VCaP (cell line): ENCODE measurements around the gene C1QTNF1.

Experiments
- H3K27ac ChIP-seq: fragments of 450-650 bp; 2 replicates; pipeline ENCODE4 v1.5.1; 2017
- TF ChIP-seq, protein P1 (sequence below): fragments of 450-650 bp; conservative IDR thresholded peaks from 2 replicates; pipeline ENCODE4 v1.5.1; 2017; ENCODE audit warnings: mild to moderate bottlenecking, moderate library complexity

C1QTNF1 gene, protein sequence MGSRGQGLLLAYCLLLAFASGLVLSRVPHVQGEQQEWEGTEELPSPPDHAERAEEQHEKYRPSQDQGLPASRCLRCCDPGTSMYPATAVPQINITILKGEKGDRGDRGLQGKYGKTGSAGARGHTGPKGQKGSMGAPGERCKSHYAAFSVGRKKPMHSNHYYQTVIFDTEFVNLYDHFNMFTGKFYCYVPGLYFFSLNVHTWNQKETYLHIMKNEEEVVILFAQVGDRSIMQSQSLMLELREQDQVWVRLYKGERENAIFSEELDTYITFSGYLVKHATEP

DNA sequence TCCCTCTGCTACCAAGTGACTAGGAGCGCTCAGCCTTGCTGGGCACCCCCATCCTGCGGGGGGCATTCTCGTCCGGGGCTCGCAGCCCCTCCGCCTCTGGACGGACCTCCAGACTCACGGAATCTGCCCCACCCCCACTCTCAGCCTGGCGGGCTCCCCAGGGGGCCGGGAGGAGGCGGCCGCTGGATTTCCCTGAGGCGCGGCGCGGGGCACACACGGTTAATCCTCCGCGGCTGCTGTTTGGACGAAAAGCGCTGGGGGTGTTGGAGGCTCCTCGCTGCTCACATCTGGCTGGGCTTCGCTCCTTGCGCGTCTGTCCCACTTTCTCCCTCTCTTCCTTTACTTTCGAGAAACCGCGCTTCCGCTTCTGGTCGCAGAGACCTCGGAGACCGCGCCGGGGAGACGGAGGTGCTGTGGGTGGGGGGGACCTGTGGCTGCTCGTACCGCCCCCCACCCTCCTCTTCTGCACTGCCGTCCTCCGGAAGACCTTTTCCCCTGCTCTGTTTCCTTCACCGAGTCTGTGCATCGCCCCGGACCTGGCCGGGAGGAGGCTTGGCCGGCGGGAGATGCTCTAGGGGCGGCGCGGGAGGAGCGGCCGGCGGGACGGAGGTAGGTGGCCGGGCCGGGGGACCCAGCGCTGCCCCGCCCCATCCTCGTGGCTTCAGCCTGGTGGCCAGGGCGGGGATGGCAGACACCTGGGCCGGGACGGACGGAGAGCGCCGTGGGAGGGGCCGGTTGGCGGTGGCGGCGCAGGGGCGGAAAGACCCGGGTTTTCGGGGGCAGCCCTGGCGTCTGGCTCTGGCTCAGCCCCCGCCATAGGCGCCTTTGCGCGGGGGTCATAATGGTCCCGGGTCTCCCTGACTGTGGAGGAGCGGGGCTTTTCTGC, at the start of gene C1QTNF1:
TSS of gene C1QTNF1 (plus strand) at position 284 of the 886 bp plus-strand sequence. CDS start 19,800 bp downstream, outside the sequence.
- TF ChIP-seq, protein P1, sequence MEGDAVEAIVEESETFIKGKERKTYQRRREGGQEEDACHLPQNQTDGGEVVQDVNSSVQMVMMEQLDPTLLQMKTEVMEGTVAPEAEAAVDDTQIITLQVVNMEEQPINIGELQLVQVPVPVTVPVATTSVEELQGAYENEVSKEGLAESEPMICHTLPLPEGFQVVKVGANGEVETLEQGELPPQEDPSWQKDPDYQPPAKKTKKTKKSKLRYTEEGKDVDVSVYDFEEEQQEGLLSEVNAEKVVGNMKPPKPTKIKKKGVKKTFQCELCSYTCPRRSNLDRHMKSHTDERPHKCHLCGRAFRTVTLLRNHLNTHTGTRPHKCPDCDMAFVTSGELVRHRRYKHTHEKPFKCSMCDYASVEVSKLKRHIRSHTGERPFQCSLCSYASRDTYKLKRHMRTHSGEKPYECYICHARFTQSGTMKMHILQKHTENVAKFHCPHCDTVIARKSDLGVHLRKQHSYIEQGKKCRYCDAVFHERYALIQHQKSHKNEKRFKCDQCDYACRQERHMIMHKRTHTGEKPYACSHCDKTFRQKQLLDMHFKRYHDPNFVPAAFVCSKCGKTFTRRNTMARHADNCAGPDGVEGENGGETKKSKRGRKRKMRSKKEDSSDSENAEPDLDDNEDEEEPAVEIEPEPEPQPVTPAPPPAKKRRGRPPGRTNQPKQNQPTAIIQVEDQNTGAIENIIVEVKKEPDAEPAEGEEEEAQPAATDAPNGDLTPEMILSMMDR, result peak; percentile 72
- H3K27ac ChIP-seq, result peak within 1 kb of the TSS; percentile 93

DNA sequence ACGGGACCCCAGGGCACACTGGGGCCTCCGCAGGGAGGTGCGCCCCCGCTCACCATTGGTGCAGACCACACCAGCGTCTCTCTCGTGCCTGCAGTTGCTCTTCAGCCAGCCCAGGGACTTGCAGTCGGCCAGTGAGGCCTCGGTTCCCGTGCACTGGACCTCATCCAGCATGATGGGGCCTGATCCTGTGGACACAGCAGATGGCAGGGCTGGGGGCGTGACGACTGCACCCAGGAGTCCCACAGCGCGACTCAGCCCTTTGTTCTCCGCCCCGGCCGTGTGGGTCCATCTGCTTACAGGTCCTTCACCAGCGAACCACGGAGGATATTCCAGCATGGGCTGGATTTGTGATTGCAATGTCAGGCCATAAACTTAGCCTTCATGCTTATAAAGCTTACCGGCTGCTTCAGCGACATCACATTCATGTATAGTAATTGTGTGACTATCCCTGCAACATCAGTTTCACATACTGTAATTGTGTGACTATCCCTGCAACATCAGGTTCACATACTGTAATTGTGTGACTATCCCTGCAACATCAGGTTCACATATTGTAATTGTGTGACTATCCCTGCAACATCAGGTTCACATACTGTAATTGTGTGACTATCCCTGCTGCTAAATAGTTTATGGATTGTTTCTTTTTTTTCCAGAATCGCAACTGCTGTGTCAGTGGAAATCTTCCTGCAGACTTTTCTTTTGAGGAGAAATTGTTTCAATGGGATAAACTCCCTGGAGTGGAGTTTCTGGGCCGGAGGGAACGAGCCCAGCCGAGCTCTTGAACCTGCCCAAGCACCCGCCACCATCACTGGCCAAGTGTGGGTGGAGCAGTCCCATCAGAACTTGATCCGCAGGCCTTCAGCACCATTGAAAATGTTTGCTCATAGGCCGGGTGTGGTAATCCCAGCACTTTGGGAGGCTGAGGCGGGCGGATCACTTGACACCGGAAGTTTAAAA, 49.1 kb upstream of the C1QTNF1 start:
- TF ChIP-seq, protein P1, result no peak
- H3K27ac ChIP-seq, result peak overlapping the region; percentile 78

DNA sequence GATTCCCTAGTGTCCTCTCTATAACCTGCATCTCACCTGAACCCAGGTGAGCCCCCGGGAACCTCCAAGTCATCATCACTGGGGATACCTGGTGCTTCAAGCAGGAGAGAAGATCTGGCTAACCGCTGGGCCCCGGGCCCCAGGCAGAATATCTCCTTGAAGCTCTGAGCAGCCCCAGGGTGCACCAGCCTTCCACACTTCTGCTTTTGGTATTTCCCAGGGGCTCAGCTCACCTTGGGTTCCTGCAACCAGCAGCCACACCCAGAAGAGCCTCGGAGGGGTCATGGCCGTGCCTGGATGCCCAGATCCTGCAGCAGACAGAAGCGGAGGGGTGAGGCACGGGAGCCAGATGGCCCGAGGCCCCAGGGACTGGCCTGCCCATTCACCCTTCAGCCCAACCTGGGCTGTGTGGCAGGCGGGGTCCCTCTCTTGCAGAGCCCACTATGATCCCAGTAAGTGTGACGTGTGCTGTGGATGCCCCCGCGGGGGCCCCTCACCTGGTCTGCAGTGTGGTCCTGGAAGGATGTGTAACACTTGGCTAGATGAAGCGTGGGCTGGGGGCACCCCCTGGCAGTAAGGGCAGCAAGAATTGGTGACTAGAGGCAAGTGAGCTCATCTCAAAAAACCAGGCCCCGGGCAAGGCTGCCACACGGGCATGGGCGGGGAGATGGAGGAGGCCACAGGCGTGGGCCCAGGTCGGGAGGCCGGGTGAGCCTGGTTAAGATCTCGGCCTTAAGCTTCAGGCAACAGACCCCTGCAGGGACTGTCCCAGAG, 46.9 kb upstream of the C1QTNF1 start:
- H3K27ac ChIP-seq, result peak overlapping the region; percentile 78
- TF ChIP-seq, protein P1, result no peak

DNA sequence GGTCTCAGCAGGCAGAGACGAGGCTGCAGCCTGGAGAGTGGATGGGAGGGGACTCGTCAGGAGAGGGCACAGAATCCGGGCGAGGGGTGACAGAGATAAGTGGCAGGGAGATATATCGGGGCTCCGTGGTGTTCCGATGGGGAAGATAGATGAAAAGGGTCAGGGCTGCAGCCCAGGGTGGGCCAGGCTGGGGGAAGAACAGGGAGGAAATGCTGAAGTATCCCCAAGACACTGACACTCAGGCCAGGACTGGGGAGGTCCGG, 46.4 kb upstream of the C1QTNF1 start:
- TF ChIP-seq, protein P1, result no peak
- peak overlapping the region; percentile 78; the same call in 1 of the 2 replicates for H3K27ac ChIP-seq

DNA sequence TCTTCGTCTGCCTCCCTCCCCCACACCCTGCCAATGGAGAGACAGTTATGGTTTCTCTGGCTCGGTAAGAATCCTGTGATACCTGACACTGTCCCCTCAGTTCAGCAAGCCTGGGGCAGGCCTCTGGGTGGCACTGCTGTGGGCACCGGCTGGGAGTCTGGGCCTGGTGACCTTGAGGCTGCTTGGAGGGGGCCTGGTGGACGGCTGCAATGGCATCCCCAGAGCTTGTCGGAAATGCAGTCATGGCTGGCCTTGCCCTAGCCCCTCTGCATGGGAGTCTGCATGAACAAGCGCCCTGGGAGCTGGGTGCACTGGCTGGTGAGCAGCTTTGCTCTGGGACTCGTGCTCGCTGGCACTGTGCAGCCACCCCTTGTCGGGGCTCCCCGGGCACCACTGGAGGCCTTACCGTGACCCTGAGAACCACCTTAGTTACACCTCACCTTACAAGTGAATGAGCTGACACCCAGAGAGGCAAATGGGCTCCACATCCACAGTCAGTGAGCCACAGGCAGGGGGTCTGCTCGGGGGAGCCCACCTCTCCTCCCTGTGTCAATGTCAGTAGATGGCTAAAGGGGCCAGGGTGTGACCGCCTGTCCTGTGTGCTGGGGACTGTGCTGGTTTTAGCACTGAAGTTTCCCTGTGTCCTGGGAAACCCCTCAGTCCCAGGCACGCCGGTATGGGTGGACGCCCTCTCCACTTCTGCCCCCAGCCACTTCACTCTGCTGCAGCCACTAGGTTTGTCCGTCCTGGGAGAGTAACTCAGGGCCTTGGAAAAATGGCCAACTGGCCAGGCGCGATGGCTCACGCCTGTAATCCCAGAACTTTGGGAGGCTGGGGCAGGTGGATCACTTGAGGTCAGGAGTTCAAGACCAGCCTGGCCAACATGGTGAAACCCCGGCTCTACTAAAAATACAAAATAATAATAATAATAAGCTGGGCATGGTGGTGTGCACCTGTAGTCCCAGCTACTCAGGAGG, 45.7 kb upstream of the C1QTNF1 start:
- TF ChIP-seq, protein P1, result no peak
- H3K27ac ChIP-seq, result peak overlapping the region; percentile 78; the same call in 1 of the 2 replicates
